ENCODE data around the gene SECISBP2L.

Gene SECISBP2L

GRCh38 chr15:48986240-48986639 lies 60.0 kb downstream of the SECISBP2L start:
- no peak for TF ChIP-seq FOXM1 (IDR thresholded peaks at IDR 0.05; ENCODE audit: borderline replicate concordance, low read depth)
- no peak for TF ChIP-seq RAD21 (IDR thresholded peaks at IDR 0.05; ENCODE audit: low read depth)
- no peak for TF ChIP-seq REST (IDR thresholded peaks at IDR 0.05; ENCODE audit: low read depth)
- TF ChIP-seq EGR1 (IDR thresholded peaks at IDR 0.05): no peak
- no peak for TF ChIP-seq TAF1 (IDR thresholded peaks at IDR 0.05; ENCODE audit: low read depth)
- no peak for TF ChIP-seq CEBPB (IDR thresholded peaks at IDR 0.05)
- no peak for TF ChIP-seq TEAD4 (IDR thresholded peaks at IDR 0.05)
- no peak for TF ChIP-seq USF1 (IDR thresholded peaks at IDR 0.05)
- TF ChIP-seq MAX (IDR thresholded peaks at IDR 0.05): no peak
- no peak for TF ChIP-seq ZBTB7A (IDR thresholded peaks at IDR 0.05; ENCODE audit: low read depth)
- no peak for TF ChIP-seq TCF12 (IDR thresholded peaks at IDR 0.05; ENCODE audit: low read depth)
- no peak for TF ChIP-seq NFIC (IDR thresholded peaks at IDR 0.05)
- TF ChIP-seq EP300 (IDR thresholded peaks at IDR 0.05; ENCODE audit: borderline replicate concordance): no peak

GRCh38 chr15:48985516-48985915 lies 60.7 kb downstream of the SECISBP2L start:
- TF ChIP-seq EGR1 (IDR thresholded peaks at IDR 0.05): no peak
- TF ChIP-seq EP300 (IDR thresholded peaks at IDR 0.05; ENCODE audit: borderline replicate concordance): no peak
- TF ChIP-seq RAD21 (IDR thresholded peaks at IDR 0.05; ENCODE audit: low read depth): no peak
- no peak for TF ChIP-seq FOXM1 (IDR thresholded peaks at IDR 0.05; ENCODE audit: borderline replicate concordance, low read depth)
- TF ChIP-seq TCF12 (IDR thresholded peaks at IDR 0.05; ENCODE audit: low read depth): no peak
- no peak for TF ChIP-seq ZBTB7A (IDR thresholded peaks at IDR 0.05; ENCODE audit: low read depth)
- TF ChIP-seq CEBPB (IDR thresholded peaks at IDR 0.05): no peak
- TF ChIP-seq CREB1 (IDR thresholded peaks at IDR 0.05; ENCODE audit: low read depth): no peak
- TF ChIP-seq YY1 (IDR thresholded peaks at IDR 0.05; ENCODE audit: low read depth): no peak
- no peak for TF ChIP-seq NFIC (IDR thresholded peaks at IDR 0.05)

GRCh38 chr15:48984811-48985352 lies 61.4 kb downstream of the SECISBP2L start:
- TF ChIP-seq EP300 (IDR thresholded peaks at IDR 0.05; ENCODE audit: borderline replicate concordance): no peak
- TF ChIP-seq EGR1 (IDR thresholded peaks at IDR 0.05): no peak
- TF ChIP-seq FOXM1 (IDR thresholded peaks at IDR 0.05; ENCODE audit: borderline replicate concordance, low read depth): no peak
- no peak for TF ChIP-seq CREB1 (IDR thresholded peaks at IDR 0.05; ENCODE audit: low read depth)
- TF ChIP-seq MAX (IDR thresholded peaks at IDR 0.05): no peak
- no peak for TF ChIP-seq TCF12 (IDR thresholded peaks at IDR 0.05; ENCODE audit: low read depth)
- TF ChIP-seq RAD21 (IDR thresholded peaks at IDR 0.05; ENCODE audit: low read depth): no peak
- TF ChIP-seq ZBTB7A (IDR thresholded peaks at IDR 0.05; ENCODE audit: low read depth): no peak
- TF ChIP-seq TEAD4 (IDR thresholded peaks at IDR 0.05): no peak
- no peak for TF ChIP-seq CEBPB (IDR thresholded peaks at IDR 0.05)
- no peak for TF ChIP-seq NFIC (IDR thresholded peaks at IDR 0.05)
- no peak for TF ChIP-seq YY1 (IDR thresholded peaks at IDR 0.05; ENCODE audit: low read depth)
- TF ChIP-seq TAF1 (IDR thresholded peaks at IDR 0.05; ENCODE audit: low read depth): no peak
- TF ChIP-seq REST (IDR thresholded peaks at IDR 0.05; ENCODE audit: low read depth): no peak
- no peak for TF ChIP-seq USF1 (IDR thresholded peaks at IDR 0.05)

GRCh38 chr15:48984021-48984710 lies 62.1 kb downstream of the SECISBP2L start:
- no peak for TF ChIP-seq ZBTB7A (IDR thresholded peaks at IDR 0.05; ENCODE audit: low read depth)
- TF ChIP-seq TAF1 (IDR thresholded peaks at IDR 0.05; ENCODE audit: low read depth): no peak
- TF ChIP-seq TCF12 (IDR thresholded peaks at IDR 0.05; ENCODE audit: low read depth): no peak
- TF ChIP-seq TEAD4 (IDR thresholded peaks at IDR 0.05): no peak
- TF ChIP-seq CREB1 (IDR thresholded peaks at IDR 0.05; ENCODE audit: low read depth): no peak
- no peak for TF ChIP-seq NFIC (IDR thresholded peaks at IDR 0.05)
- no peak for TF ChIP-seq REST (IDR thresholded peaks at IDR 0.05; ENCODE audit: low read depth)
- no peak for TF ChIP-seq CEBPB (IDR thresholded peaks at IDR 0.05)
- TF ChIP-seq MAX (IDR thresholded peaks at IDR 0.05): no peak
- no peak for TF ChIP-seq YY1 (IDR thresholded peaks at IDR 0.05; ENCODE audit: low read depth)
- no peak for TF ChIP-seq FOXM1 (IDR thresholded peaks at IDR 0.05; ENCODE audit: borderline replicate concordance, low read depth)
- TF ChIP-seq USF1 (IDR thresholded peaks at IDR 0.05): no peak
